Measurements from ENCODE around the gene COL19A1. TPM values are rescaled to one million over a fixed set of nuclear protein-coding genes. Genes with fewer than 3 reads are reported as not detected.
"Not testable (repeated sequence)": the region's sequence is repeated elsewhere in the genome, so short reads cannot be mapped to it uniquely, and the experiment has no call there.

Gene COL19A1
- total RNA-seq, 1 experiment from 2014 or later: not detected

GRCh38 chr6:69893266-69893665 is 26.9 kb downstream of the COL19A1 start:
- H4K20me1 ChIP-seq (ENCODE audit: insufficient read depth); H2AFZ ChIP-seq; H3K9me2 ChIP-seq (ENCODE audit: insufficient read depth); DNase-seq; intact Hi-C loops (cut with micrococcal nuclease; ENCODE audit: unreplicated experiment); H3K4me1 ChIP-seq (replicated peaks; ENCODE audit: insufficient read depth); H3K4me2 ChIP-seq; CTCF ChIA-PET; BruUV-seq (replicated peaks); H3F3A ChIP-seq (ENCODE audit: insufficient read depth, low read depth); H3K4me3 ChIP-seq; H3K27me3 ChIP-seq (ENCODE audit: insufficient read depth, low read depth); H3K9me3 ChIP-seq (ENCODE audit: insufficient read depth, low read depth); H3K36me3 ChIP-seq (ENCODE audit: low read depth); H3K79me2 ChIP-seq (ENCODE audit: low read depth); POLR2A ChIA-PET (ENCODE audit: unreplicated experiment); H3K27ac ChIP-seq: not testable (repeated sequence)

- Histone ChIP-seq H3K36me3 (ENCODE audit: low read depth) (no peaks in the 10 kb centered on the region), H3K9me2 (ENCODE audit: insufficient read depth) (no peaks in the 10 kb centered on the region), H4K20me1 (ENCODE audit: insufficient read depth) (peaks cover 3% of the 10 kb centered on the region; the same call in 1 of the 2 replicates), H3K79me2 (ENCODE audit: low read depth) (no peaks in the 10 kb centered on the region), H3K27ac (no peak overlapping the region), H3F3A (ENCODE audit: insufficient read depth, low read depth) (no peaks in the 10 kb centered on the region), H3K4me3 (no peak overlapping the region), H3K4me2 (no peak overlapping the region), H2AFZ (no peak overlapping the region), H3K4me1 (replicated peaks; ENCODE audit: insufficient read depth) (no peaks in the 10 kb centered on the region), H3K27me3 (ENCODE audit: insufficient read depth, low read depth) (no peaks in the 10 kb centered on the region), H3K9me3 (ENCODE audit: insufficient read depth, low read depth) (no peaks in the 10 kb centered on the region)
- POLR2A ChIA-PET (ENCODE audit: unreplicated experiment): no interaction called here
- DNase-seq: peak in 1 of 2 experiments; percentile 14
- CTCF ChIA-PET: interaction anchor here (0.5 kb wide), 1 partner anchor 1257 kb away, joined by 3 read pairs; no protein-coding TSS in a partner anchor
- BruUV-seq (replicated peaks): no TSS peak
- TF ChIP-seq, protein P1, sequence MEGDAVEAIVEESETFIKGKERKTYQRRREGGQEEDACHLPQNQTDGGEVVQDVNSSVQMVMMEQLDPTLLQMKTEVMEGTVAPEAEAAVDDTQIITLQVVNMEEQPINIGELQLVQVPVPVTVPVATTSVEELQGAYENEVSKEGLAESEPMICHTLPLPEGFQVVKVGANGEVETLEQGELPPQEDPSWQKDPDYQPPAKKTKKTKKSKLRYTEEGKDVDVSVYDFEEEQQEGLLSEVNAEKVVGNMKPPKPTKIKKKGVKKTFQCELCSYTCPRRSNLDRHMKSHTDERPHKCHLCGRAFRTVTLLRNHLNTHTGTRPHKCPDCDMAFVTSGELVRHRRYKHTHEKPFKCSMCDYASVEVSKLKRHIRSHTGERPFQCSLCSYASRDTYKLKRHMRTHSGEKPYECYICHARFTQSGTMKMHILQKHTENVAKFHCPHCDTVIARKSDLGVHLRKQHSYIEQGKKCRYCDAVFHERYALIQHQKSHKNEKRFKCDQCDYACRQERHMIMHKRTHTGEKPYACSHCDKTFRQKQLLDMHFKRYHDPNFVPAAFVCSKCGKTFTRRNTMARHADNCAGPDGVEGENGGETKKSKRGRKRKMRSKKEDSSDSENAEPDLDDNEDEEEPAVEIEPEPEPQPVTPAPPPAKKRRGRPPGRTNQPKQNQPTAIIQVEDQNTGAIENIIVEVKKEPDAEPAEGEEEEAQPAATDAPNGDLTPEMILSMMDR (conservative IDR thresholded peaks at IDR 0.05): no peak
- no peak for TF ChIP-seq EZH2 (IDR thresholded peaks at IDR 0.05; ENCODE audit: low read depth)
- intact Hi-C loops (cut with micrococcal nuclease; ENCODE audit: unreplicated experiment): no loop called here
Measured at GRCh38 chr6:69894578-69895347, 28.4 kb downstream of the COL19A1 start.

- intact Hi-C loops (cut with micrococcal nuclease; ENCODE audit: unreplicated experiment): no loop called here
- H3K9me3 ChIP-seq (ENCODE audit: insufficient read depth, low read depth): no peaks in the 10 kb centered on the region
- BruUV-seq (replicated peaks): no TSS peak
- H3K4me1 ChIP-seq (replicated peaks; ENCODE audit: insufficient read depth): no peaks in the 10 kb centered on the region
- no peaks in the 10 kb centered on the region for H3K79me2 ChIP-seq (ENCODE audit: low read depth)
- no peaks in the 10 kb centered on the region; the same call in 1 of the 2 replicates for H3F3A ChIP-seq (ENCODE audit: insufficient read depth, low read depth)
- peaks cover 3% of the 10 kb centered on the region; the same call in 1 of the 2 replicates for H4K20me1 ChIP-seq (ENCODE audit: insufficient read depth)
- no peak overlapping the region for H3K4me3 ChIP-seq
- DNase-seq: no peak
- no peak overlapping the region for H3K27ac ChIP-seq
- ChIA-PET POLR2A (ENCODE audit: unreplicated experiment) (no interaction called here), CTCF (no interaction called here)
- H3K4me2 ChIP-seq: no peak overlapping the region
- no peaks in the 10 kb centered on the region for H3K9me2 ChIP-seq (ENCODE audit: insufficient read depth)
- H2AFZ ChIP-seq: no peak overlapping the region
- no peaks in the 10 kb centered on the region for H3K36me3 ChIP-seq (ENCODE audit: low read depth)
- TF ChIP-seq, protein P1 (conservative IDR thresholded peaks at IDR 0.05): no peak
- no peak for TF ChIP-seq EZH2 (IDR thresholded peaks at IDR 0.05; ENCODE audit: low read depth)
- no peaks in the 10 kb centered on the region for H3K27me3 ChIP-seq (ENCODE audit: insufficient read depth, low read depth)
Measured at GRCh38 chr6:69895396-69895795, 29.0 kb downstream of the COL19A1 start.

Measured in PC-9 (cell line).